CMK (cell line): Measurements from ENCODE around the gene VPS37C.

ENCODE experiments used
- DNase-seq: peaks from one replicate; pipeline ENCODE4 v3.0.0-alpha.2; 2010; ENCODE audit warnings: low read depth

The VPS37C gene

GRCh38 chr11:61154528-61154927 lies 6.7 kb downstream of the VPS37C start:
- no peak for DNase-seq

GRCh38 chr11:61153593-61154095 lies 7.6 kb downstream of the VPS37C start:
- no peak for DNase-seq

GRCh38 chr11:61152816-61153592 lies 8.2 kb downstream of the VPS37C start:
- DNase-seq: no peak

- no peak for DNase-seq
Observed at GRCh38 chr11:61151545-61152252, 9.5 kb downstream of the VPS37C start.

GRCh38 chr11:61150706-61151544 lies 10.3 kb downstream of the VPS37C start:
- no peak for DNase-seq

- DNase-seq: no peak
Observed at GRCh38 chr11:61149624-61150615, 11.3 kb downstream of the VPS37C start.

GRCh38 chr11:61147791-61148620 lies 13.2 kb downstream of the VPS37C start:
- no peak for DNase-seq

- DNase-seq: no peak
Observed at GRCh38 chr11:61147271-61147670, 14.0 kb downstream of the VPS37C start.

GRCh38 chr11:61146416-61146815 lies 14.8 kb downstream of the VPS37C start:
- DNase-seq: no peak

GRCh38 chr11:61145228-61146005 lies 15.8 kb downstream of the VPS37C start:
- no peak for DNase-seq

- DNase-seq: no peak
Observed at GRCh38 chr11:61144511-61145179, 16.6 kb downstream of the VPS37C start.

- no peak for DNase-seq
Observed at GRCh38 chr11:61142424-61142823, 18.8 kb downstream of the VPS37C start.

GRCh38 chr11:61141601-61142028 lies 19.6 kb downstream of the VPS37C start:
- no peak for DNase-seq

GRCh38 chr11:61140416-61140815 lies 20.8 kb downstream of the VPS37C start:
- DNase-seq: no peak

GRCh38 chr11:61139387-61139786 lies 21.8 kb downstream of the VPS37C start:
- no peak for DNase-seq

GRCh38 chr11:61138935-61139334 lies 22.3 kb downstream of the VPS37C start:
- no peak for DNase-seq

- no peak for DNase-seq
Observed at GRCh38 chr11:61134801-61135257, 26.4 kb downstream of the VPS37C start.

GRCh38 chr11:61133956-61134662 lies 27.1 kb downstream of the VPS37C start:
- no peak for DNase-seq
